DOHH2 (cell line): ENCODE measurements around the gene CNMD.

Experiments used
- H3F3A ChIP-seq: fragments of 200-600 bp; sonication (generic), shearing (Covaris generic); 2 replicates; pipeline ENCODE4 v1.6.0; 2016; ENCODE audit warnings: antibody characterized with exemption, mild to moderate bottlenecking; ENCODE audit not compliant: control insufficient read depth, insufficient read depth
- H3K27ac ChIP-seq: fragments of 200-600 bp; sonication (generic); 2 replicates; pipeline ENCODE4 v1.5.1; 2014; ENCODE audit warnings: low read depth, mild to moderate bottlenecking, low read length, moderate library complexity
- H3K27me3 ChIP-seq: fragments of 200-600 bp; sonication (generic); 2 replicates; pipeline ENCODE4 v1.6.1; 2014; ENCODE audit warnings: mild to moderate bottlenecking, low read length, mixed read lengths; ENCODE audit not compliant: control insufficient read depth
- H3K36me3 ChIP-seq: fragments of 200-600 bp; sonication (generic); 2 replicates; pipeline ENCODE4 v1.6.1; 2014; ENCODE audit warnings: mild to moderate bottlenecking, low read length, moderate library complexity, mixed read lengths; ENCODE audit not compliant: control insufficient read depth
- H3K4me1 ChIP-seq: fragments of 200-600 bp; sonication (generic); 2 replicates; pipeline ENCODE4 v1.6.1; 2014; ENCODE audit warnings: mild to moderate bottlenecking, low read length, mixed read lengths; ENCODE audit not compliant: control insufficient read depth
- H3K4me2 ChIP-seq: fragments of 200-600 bp; sonication (generic); 2 replicates; pipeline ENCODE4 v1.6.0; 2014; ENCODE audit warnings: mild to moderate bottlenecking, low read length, moderate library complexity
- H3K4me3 ChIP-seq: fragments of 200-600 bp; sonication (generic); 2 replicates; pipeline ENCODE4 v1.5.1; 2014; ENCODE audit warnings: mild to moderate bottlenecking, low read length, mixed read lengths
- H3K79me2 ChIP-seq: fragments of 200-600 bp; sonication (generic); 2 replicates; pipeline ENCODE4 v1.6.1; 2014; ENCODE audit warnings: mild to moderate bottlenecking, low read length, mixed read lengths; ENCODE audit not compliant: control insufficient read depth
- H3K9me2 ChIP-seq: fragments of 200-600 bp; sonication (generic); replicated peaks from 2 replicates; pipeline ENCODE4 v1.6.1; 2014; ENCODE audit warnings: mild to moderate bottlenecking, low read length, mixed read lengths; ENCODE audit not compliant: control insufficient read depth
- H3K9me3 ChIP-seq: fragments of 200-600 bp; sonication (generic); 2 replicates; pipeline ENCODE4 v1.6.1; 2014; ENCODE audit warnings: antibody characterized with exemption, low read length, mixed read lengths; ENCODE audit not compliant: control insufficient read depth, insufficient read depth
- H4K20me1 ChIP-seq: fragments of 200-600 bp; sonication (generic); 2 replicates; pipeline ENCODE4 v1.6.0; 2014; ENCODE audit warnings: low read depth, mild to moderate bottlenecking, antibody characterized with exemption, low read length, moderate library complexity; ENCODE audit not compliant: control insufficient read depth, insufficient read depth
- EZH2phosphoT487 ChIP-seq: fragments of 200-600 bp; sonication (generic); IDR thresholded peaks from 2 replicates; pipeline ENCODE4 v1.6.1; 2017; ENCODE audit warnings: borderline replicate concordance, mild to moderate bottlenecking, antibody characterized with exemption, low read length, moderate library complexity, mixed read lengths
- TF ChIP-seq, protein P1 (sequence below): fragments of 200-600 bp; sonication (generic); IDR thresholded peaks from one replicate; pipeline ENCODE4 v1.5.1; 2014; ENCODE audit warnings: antibody characterized with exemption, mild to moderate bottlenecking, low read depth, low read length; ENCODE audit not compliant: poor library complexity, severe bottlenecking

The CNMD gene

DNA sequence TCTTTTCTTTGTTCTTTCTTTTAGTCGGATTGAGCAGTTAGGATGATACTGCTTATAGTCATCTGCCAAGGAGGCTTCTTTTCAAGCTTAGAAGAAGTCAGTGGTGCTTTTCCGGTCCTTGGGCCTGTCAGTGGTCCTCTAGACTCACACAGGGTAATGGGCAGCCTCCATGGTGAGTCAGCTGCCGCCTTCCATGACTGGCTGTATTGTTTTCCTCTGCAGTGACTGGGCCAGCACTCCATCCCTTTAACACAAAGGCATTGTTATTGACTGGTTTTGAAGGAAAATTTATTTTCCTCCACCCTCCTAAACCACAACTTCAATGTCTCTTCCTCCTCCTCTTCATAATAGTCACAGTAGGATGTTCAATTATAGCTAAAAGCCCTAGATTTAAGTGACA lies 47.1 kb upstream of the CNMD start:
- Histone ChIP-seq H3K9me2 (no peaks in the 10 kb centered on the region), H3K4me1 (no peaks in the 10 kb centered on the region), H3K36me3 (no peaks in the 10 kb centered on the region), H3K27ac (no peak overlapping the region), H3K4me2 (no peak overlapping the region), H3K79me2 (no peaks in the 10 kb centered on the region), H3K27me3 (peaks cover 4% of the 10 kb centered on the region; the same call in 1 of the 2 replicates), H4K20me1 (no peaks in the 10 kb centered on the region), H3F3A (no peaks in the 10 kb centered on the region), H3K4me3 (no peak overlapping the region), H3K9me3 (no peaks in the 10 kb centered on the region)
- TF ChIP-seq EZH2phosphoT487: no peak
- TF ChIP-seq, protein P1, sequence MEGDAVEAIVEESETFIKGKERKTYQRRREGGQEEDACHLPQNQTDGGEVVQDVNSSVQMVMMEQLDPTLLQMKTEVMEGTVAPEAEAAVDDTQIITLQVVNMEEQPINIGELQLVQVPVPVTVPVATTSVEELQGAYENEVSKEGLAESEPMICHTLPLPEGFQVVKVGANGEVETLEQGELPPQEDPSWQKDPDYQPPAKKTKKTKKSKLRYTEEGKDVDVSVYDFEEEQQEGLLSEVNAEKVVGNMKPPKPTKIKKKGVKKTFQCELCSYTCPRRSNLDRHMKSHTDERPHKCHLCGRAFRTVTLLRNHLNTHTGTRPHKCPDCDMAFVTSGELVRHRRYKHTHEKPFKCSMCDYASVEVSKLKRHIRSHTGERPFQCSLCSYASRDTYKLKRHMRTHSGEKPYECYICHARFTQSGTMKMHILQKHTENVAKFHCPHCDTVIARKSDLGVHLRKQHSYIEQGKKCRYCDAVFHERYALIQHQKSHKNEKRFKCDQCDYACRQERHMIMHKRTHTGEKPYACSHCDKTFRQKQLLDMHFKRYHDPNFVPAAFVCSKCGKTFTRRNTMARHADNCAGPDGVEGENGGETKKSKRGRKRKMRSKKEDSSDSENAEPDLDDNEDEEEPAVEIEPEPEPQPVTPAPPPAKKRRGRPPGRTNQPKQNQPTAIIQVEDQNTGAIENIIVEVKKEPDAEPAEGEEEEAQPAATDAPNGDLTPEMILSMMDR: no peak

GRCh38 chr13:52785739-52786138 lies 46.1 kb upstream of the CNMD start:
- no peaks in the 10 kb centered on the region for H3K9me3 ChIP-seq
- no peaks in the 10 kb centered on the region for H3K9me2 ChIP-seq
- no peak overlapping the region for H3K4me2 ChIP-seq
- H3K27ac ChIP-seq: no peak overlapping the region
- H3K4me1 ChIP-seq: no peaks in the 10 kb centered on the region
- TF ChIP-seq, protein P1: no peak
- no peak for TF ChIP-seq EZH2phosphoT487
- H4K20me1 ChIP-seq: no peaks in the 10 kb centered on the region
- no peaks in the 10 kb centered on the region for H3K79me2 ChIP-seq
- H3K4me3 ChIP-seq: no peak overlapping the region
- H3F3A ChIP-seq: no peaks in the 10 kb centered on the region
- peaks cover 4% of the 10 kb centered on the region; the same call in 1 of the 2 replicates for H3K27me3 ChIP-seq
- no peaks in the 10 kb centered on the region for H3K36me3 ChIP-seq

DNA sequence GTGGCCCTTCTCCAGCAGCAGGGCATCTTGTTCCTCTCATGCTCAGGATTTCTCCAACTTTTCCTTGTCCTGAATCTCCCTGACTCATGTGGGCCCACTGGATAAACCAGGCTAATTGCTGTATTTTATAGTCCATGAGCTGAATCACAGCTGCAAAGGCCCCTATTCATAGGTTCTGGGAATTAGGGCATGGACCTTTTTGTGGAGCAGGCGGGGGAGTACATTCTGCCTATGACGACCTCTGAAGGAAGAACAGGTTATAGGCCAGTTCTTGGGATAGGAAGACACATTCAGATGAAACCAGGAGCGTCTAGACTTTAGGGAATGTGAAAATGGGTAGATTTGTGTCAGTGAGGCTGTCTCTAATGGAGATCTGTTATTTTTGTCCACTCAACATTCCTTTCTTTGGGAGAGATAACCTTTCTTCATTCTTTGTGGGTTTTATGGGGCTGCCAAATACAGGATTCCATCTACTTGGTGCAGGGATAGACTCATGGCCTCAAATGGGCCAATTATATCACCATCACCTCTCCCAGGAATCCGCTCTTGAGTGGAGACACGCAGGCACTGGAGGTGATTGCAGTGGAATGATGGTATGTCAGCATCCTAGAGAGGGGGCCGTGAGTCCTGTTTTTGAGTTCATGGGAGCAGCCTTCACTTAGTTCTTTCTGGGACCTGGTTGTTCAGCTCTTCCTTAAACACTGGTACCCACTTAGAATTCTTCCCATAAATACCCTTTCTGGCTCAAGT lies 45.1 kb upstream of the CNMD start:
- H3K9me3 ChIP-seq: no peaks in the 10 kb centered on the region
- H3K4me3 ChIP-seq: no peak overlapping the region
- no peaks in the 10 kb centered on the region for H3K4me1 ChIP-seq
- H3K36me3 ChIP-seq: no peaks in the 10 kb centered on the region
- H3K27me3 ChIP-seq: peaks cover 4% of the 10 kb centered on the region; the same call in 1 of the 2 replicates
- no peaks in the 10 kb centered on the region for H3K9me2 ChIP-seq
- no peaks in the 10 kb centered on the region for H3K79me2 ChIP-seq
- no peaks in the 10 kb centered on the region for H4K20me1 ChIP-seq
- no peaks in the 10 kb centered on the region for H3F3A ChIP-seq
- no peak overlapping the region for H3K4me2 ChIP-seq
- TF ChIP-seq, protein P1: no peak
- no peak for TF ChIP-seq EZH2phosphoT487
- no peak overlapping the region for H3K27ac ChIP-seq
